GM21529 (cell line): Measurements from ENCODE around the gene TMEM97.
A peak's percentile ranks its signal among the peaks of the same experiment; 100 is the strongest.
"Not testable (repeated sequence)": the region's sequence is repeated elsewhere in the genome, so short reads cannot be mapped to it uniquely, and the experiment has no call there.

Experiments used
- ATAC-seq: cut with Tn5 transposase; IDR thresholded peaks from one replicate; pipeline ENCODE4 v1.9.1; 2021; ENCODE audit not compliant: unreplicated experiment

Gene TMEM97

GRCh38 chr17:28318759-28319597 is at the start of gene TMEM97:
TMEM97 (plus strand) TSS chr17:28319200; CDS start chr17:28319240, 40 bp downstream.
- ATAC-seq = peak; percentile 97

GRCh38 chr17:28270055-28270454 is 48.9 kb upstream of the TMEM97 start:
- no peak for ATAC-seq

GRCh38 chr17:28270926-28271325 is 48.1 kb upstream of the TMEM97 start:
- ATAC-seq = no peak

- ATAC-seq = no peak
Observed at GRCh38 chr17:28271431-28271830, 47.6 kb upstream of the TMEM97 start.

GRCh38 chr17:28272166-28272565 is 46.8 kb upstream of the TMEM97 start:
- ATAC-seq = no peak

- not testable (repeated sequence) for ATAC-seq
Observed at GRCh38 chr17:28273341-28273740, 45.7 kb upstream of the TMEM97 start.

GRCh38 chr17:28274591-28275265 is 44.3 kb upstream of the TMEM97 start:
- ATAC-seq = no peak

- no peak for ATAC-seq
Observed at GRCh38 chr17:28276011-28276410, 43.0 kb upstream of the TMEM97 start.

GRCh38 chr17:28279411-28279810 is 39.6 kb upstream of the TMEM97 start:
- ATAC-seq = no peak

GRCh38 chr17:28280826-28281225 is 38.2 kb upstream of the TMEM97 start:
- ATAC-seq = no peak

- ATAC-seq = no peak
Observed at GRCh38 chr17:28282596-28282995, 36.4 kb upstream of the TMEM97 start.

GRCh38 chr17:28285965-28286364 is 33.0 kb upstream of the TMEM97 start:
- no peak for ATAC-seq

GRCh38 chr17:28290703-28291102 is 28.3 kb upstream of the TMEM97 start:
- no peak for ATAC-seq

GRCh38 chr17:28291780-28292330 is 27.1 kb upstream of the TMEM97 start:
- ATAC-seq = no peak

GRCh38 chr17:28292878-28293277 is 26.1 kb upstream of the TMEM97 start:
- not testable (repeated sequence) for ATAC-seq

- no peak for ATAC-seq
Observed at GRCh38 chr17:28293994-28294393, 25.0 kb upstream of the TMEM97 start.

GRCh38 chr17:28295677-28296578 is 23.1 kb upstream of the TMEM97 start:
- ATAC-seq = no peak

GRCh38 chr17:28298449-28298848 is 20.6 kb upstream of the TMEM97 start:
- no peak for ATAC-seq

GRCh38 chr17:28306954-28307401 is 12.0 kb upstream of the TMEM97 start:
- ATAC-seq = no peak

GRCh38 chr17:28313841-28314240 is 5.2 kb upstream of the TMEM97 start:
- no peak for ATAC-seq
